Measurements from ENCODE around the gene MAML3.

Gene MAML3

GRCh38 chr4:140123666-140124377, 30.2 kb downstream of the MAML3 start:
- no peak for DNase-seq

DNA sequence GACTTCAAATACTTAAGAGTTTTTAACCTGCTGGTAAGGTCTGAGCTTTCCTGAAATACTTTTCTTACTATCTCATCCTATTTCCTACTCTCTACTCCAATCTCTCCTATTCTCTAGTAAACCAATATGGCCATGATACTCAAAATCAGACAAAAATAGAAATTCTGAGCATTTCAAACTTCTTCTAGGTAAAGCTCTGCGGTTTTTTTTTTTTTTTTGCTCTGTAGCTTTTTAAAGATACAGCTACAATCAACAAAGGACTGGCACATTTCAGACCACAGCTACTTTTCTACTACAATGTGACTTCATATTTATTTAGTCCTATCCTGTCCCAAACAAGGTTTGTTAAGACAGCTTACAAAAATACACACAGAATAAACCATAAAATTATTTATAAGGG, 31.1 kb downstream of the MAML3 start:
- no peak for DNase-seq

DNA sequence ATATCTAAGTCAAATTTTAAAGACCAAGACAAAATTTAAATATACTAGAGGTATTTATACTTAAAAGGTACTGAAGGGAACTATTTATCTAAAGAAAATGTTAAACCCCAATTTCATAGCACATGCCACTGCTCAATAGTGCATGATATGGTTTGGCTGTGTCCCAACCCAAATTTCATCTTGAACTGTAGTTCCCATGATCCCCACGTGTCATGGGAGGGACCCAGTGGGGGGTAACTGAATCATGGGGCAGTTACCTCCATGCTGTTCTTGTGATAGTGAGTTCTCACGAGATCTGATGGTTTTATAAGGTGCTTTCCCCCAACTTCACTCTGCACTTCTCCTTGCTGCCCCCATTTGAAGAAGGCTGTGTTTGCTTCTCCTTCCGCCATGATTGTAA, 32.3 kb downstream of the MAML3 start:
- no peak for DNase-seq

- DNase-seq, result no peak
These were observed 34.9 kb downstream of the MAML3 start for GRCh38 chr4:140118931-140119640.

- DNase-seq, result no peak
These were observed 36.0 kb downstream of the MAML3 start for GRCh38 chr4:140117947-140118346.

DNA sequence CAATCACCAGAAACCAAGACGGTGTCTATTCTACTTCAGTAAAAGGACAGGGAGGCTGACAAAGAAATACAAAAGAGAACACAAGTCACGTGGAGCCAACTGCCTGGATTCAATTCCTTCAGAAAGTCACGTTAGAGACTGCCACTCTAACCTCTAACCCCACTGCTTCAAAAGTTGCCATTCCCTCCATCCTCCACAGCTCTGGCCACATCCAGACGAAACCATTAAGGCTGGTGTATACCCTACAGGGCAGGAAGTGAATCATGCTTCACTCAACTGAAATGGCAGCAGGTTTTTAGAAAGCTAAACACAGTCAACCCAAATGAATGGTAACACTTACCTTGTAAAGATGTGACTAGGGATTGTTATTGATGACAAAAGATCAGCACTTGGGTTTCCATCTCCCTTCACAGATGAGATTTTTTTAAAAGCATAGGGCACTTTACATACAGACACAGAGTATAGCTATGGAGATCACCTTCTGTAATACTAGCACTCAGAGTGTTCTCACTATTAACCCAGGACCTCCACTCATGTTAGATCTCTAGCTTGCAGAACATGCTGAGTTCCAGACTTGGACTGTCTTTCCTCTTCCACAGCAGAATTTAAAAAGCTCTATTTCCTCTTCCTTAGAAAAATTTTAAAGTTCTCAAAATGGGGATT, 37.4 kb downstream of the MAML3 start:
- DNase-seq, result no peak

- no peak for DNase-seq
These were observed 38.8 kb downstream of the MAML3 start for GRCh38 chr4:140115140-140115539.

GRCh38 chr4:140113653-140114052, 40.3 kb downstream of the MAML3 start:
- DNase-seq, result no peak

- no peak for DNase-seq
These were observed 41.4 kb downstream of the MAML3 start for GRCh38 chr4:140112576-140112975.

DNA sequence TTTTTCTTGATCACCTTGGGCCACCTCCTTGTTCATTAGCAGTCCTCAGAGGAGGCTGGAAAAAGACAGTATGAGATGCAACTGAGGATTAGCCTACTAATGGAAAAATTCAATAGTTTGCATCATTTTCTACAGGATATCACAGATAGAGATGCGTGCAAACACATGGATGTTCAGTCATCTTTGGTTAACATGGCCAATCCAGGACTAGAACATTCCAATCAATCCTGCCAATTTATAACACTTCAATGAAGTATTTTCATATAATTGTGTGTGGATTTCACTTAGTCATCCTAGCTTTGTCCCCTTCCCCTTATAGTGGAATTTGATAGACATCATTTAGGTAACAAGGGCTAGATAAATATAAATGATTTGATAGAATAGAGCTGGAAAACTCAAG, 42.7 kb downstream of the MAML3 start:
- no peak for DNase-seq

- no peak for DNase-seq
These were observed 43.3 kb downstream of the MAML3 start for GRCh38 chr4:140110542-140111215.

DNA sequence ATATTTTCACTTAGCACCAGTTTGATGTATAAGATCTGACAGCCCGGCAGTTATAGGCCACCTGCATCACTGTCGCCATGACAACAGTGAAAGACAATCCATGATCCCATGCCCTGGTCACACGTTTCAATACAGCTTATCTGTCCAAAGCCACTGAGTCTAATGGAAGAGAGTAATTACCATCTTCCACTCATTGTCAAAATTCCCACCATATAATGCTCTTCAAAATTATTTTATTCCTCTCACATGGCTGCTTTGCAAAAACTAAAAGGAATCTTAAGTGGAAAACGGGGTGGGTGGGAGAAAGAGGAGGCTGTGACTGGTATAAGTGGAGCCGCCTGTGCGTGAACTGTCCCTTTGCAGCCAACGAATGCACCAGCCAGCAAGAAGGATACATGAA, 44.2 kb downstream of the MAML3 start:
- no peak for DNase-seq

DNA sequence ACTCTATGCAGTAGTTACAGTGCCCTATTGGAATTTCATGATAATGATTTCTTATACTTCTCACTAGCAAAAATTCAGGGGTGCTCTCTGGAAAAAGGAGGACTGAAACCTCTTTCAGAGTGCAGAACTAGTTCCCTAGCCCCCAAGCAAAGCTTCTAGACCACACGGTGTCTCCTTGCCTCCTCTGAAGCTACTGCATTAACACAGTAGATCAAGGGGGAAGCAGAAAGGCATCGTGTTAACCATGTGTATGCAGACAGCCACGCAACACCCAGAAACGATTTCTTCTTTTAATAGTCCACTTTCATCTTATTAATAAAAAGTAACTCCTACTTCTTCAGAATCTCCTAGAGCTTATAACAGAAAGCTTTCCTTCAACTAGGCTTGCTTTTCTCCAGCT, 44.7 kb downstream of the MAML3 start:
- DNase-seq, result no peak

DNA sequence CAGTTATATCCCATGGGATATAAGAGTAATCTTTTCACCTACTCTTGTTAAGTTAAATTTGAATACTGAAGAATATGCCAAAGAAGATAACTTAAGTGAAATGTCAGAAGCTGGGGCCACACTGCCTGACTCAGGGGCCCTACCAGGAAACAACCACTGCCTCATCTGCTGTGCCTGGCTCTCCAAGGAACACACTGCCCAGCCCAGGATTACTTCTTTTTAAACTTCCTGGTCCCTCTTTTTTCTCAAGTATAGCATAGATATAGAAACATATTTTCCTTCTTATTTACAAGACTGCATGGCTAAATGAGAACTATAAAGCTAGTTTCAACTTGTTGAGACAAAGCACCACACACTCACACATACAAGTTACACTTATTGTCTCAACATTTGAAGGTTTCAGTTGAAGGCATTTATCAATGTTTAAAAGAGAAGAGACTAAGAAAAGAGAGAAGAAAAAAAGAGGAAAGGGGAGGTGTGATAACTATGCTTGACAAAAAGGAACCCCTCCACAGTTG, 45.2 kb downstream of the MAML3 start:
- DNase-seq, result no peak

- DNase-seq, result no peak
These were observed 45.7 kb downstream of the MAML3 start for GRCh38 chr4:140108243-140108642.

- DNase-seq, result no peak
These were observed 47.6 kb downstream of the MAML3 start for GRCh38 chr4:140106289-140106844.

DNA sequence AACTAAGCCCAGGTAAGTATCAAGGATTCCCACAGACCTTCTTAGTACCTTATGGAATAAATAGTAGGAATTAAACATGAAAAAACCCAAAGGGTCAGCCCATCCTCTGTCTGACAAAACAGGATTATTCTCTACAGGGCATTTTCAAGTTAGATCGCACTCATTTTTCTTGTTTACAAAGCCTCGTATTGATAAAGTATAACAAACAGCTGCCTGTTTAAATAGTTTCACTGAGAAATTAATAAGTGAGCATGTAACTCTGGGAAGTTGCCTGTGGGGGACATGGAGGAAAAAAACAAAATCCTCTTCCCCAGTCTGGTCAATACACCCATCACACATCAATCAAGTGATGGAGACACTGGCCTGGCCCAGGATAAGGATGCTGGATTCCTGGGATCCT, 48.5 kb downstream of the MAML3 start:
- DNase-seq, result no peak

DNA sequence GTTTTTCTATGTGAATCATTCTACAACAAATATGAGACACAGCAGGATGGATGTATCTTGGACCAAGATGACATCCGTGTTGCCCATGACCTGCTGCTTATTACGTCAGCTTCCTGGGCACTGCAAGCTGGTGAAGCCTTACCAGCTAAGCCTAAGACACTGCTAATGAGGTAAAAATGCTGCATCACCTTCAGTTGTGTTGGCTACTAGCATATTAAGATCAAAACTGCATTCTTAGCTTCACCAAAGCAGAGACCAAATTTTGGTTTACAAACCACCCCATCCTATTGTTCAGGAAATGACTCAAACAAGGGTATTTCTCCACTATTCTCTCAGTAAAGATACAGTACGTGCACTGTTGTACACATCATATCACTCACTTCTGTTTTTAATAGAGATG, 50.3 kb downstream of the MAML3 start:
- DNase-seq, result peak; percentile 41

GRCh38 chr4:140102421-140102820, 51.6 kb downstream of the MAML3 start:
- no peak for DNase-seq

GRCh38 chr4:140100771-140101170, 53.2 kb downstream of the MAML3 start:
- DNase-seq, result no peak

GRCh38 chr4:140099983-140100382, 54.0 kb downstream of the MAML3 start:
- no peak for DNase-seq

- DNase-seq, result no peak
These were observed 55.4 kb downstream of the MAML3 start for GRCh38 chr4:140098455-140099160.

Data from CD4-positive, alpha-beta T cell treated with Interleukin-10 for 1 hour (primary cell).